Psoas muscle (tissue), 8 donors: ENCODE results near the gene PIGA. TPM values are rescaled to one million over a fixed set of nuclear protein-coding genes. Genes with fewer than 3 reads are reported as not detected.
"Not testable (repeated sequence)": the region's sequence is repeated elsewhere in the genome, so short reads cannot be mapped to it uniquely, and the experiment has no call there.

Source experiments
- ATAC-seq, 4 donors: fragments of 200-7000 bp; cut with Tn5 transposase; one replicate each; pipeline ENCODE4 v1.9.1; 2020; ENCODE audit warnings: moderate library complexity in 3 of 4, mild to moderate bottlenecking in 2 of 4
- DNase-seq, 2 donors: peaks; one replicate each; pipeline ENCODE4 v3.0.0-alpha.2; 2020
- H3K27ac ChIP-seq: fragments of 200-600 bp; one replicate; pipeline ENCODE4 v1.8.0; 2022
- H3K27me3 ChIP-seq, 3 donors: fragments of 200-600 bp in 1 of 3; one replicate each; pipeline versions ENCODE4 v1.6.1 to v1.8.0; 2013 to 2022; ENCODE audit warnings: low read length in 2 of 3, mild to moderate bottlenecking in 2 of 3, moderate library complexity in 1 of 3; ENCODE audit not compliant: insufficient read depth in 3 of 3
- H3K36me3 ChIP-seq, 2 donors: fragments of 200-600 bp in 1 of 2; one replicate each; pipeline versions ENCODE4 v1.6.1 to v1.8.0; 2013 to 2022; ENCODE audit warnings: low read depth in 1 of 2, mild to moderate bottlenecking in 1 of 2, moderate library complexity in 1 of 2; ENCODE audit not compliant: insufficient read depth in 1 of 2
- H3K4me1 ChIP-seq: fragments of 200-600 bp; one replicate; pipeline ENCODE4 v1.8.0; 2022
- H3K4me3 ChIP-seq: fragments of 200-600 bp; one replicate; pipeline ENCODE4 v1.8.0; 2022; ENCODE audit warnings: mild to moderate bottlenecking
- H3K9me3 ChIP-seq: fragments of 200-600 bp; one replicate; pipeline ENCODE4 v1.8.0; 2022
- WGBS, 3 donors: extraction: QIAGEN DNeasy Blood & Tissue Kit; methylation state at CpG; one replicate each; pipeline versions ENCODE4 v1.1.6 to v1.1.7; 2013; 5-methylcytosine and 5-hydroxymethylcytosine counted together
- intact Hi-C, 2 donors: fragments of 100-400 bp; cut with DNase I; formaldehyde crosslinking; loops; one replicate each; pipeline versions ENCODE4 v1.11.0 to v1.14.2; 2022
- polyA plus RNA-seq, 3 donors: library from polyadenylated mRNA; stranded (reverse); fragments of 200-250 nt; gene quantifications; one replicate each; pipeline ENCODE4 v1.2.3, GENCODE V29; 2013
- total RNA-seq, 4 donors: library from RNA; stranded (reverse); fragmentation: NEBNext Ultra II Directional in 2 of 4; extraction: Animal tissue kit (Norgen Biotek cat#: 25700) in 2 of 4; gene quantifications; one replicate each; pipeline versions ENCODE4 v1.2.1 to v1.2.4, GENCODE V29; 2021 to 2023
- TF ChIP-seq, protein P1 (sequence below): fragments of 200-600 bp; IDR thresholded peaks from one replicate; pipeline ENCODE4 v1.8.0; 2022; ENCODE audit warnings: antibody characterized with exemption
- donor health status: healthy with polysubstance abuse.
- donor health status: DM: no; HTN: no; CAD: no; lungs with moderate emphysema.
- donor health status: Bipolar disorder and iron deficiency.
- donor health status: healthy.
- donor health status: DM: yes; HTN: yes; CAD: no.
- donor health status: DM: no; HTN: no; CAD: no.
- donor health status: DM: no; HTN: no; CAD: no.
- donor health status: DM: yes; HTN: yes; CAD: no.

The PIGA gene
- total and polyA plus RNA-seq, 7 donors = 1.9 to 5.8 (median 2.8) TPM

DNA sequence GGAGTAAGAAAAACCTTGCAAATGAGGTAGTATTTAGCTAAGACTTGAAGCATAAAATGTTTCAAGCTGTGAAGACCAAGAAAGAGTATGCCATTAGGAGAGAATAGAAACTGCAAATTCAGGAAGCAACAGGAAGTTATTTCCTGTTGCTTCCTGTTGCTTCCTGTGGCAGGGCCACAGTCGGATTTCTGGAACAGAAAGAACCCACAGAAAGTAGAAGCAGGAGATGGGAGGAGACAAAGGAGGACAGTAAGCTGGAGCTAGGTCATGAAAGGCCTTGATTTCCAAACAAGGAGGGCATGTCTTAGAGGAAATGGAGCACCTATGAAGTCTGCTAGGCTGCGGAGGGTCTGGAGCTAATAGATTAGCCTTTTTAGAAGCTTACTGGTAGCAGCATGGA is 37.1 kb downstream of the PIGA start:
- 43 to 60% (median 46%) methylated on average over 2 of the region's 2 CpGs for WGBS, 3 donors
- Histone ChIP-seq H3K27me3 (peaks cover 0 to 4% (median 0%) of the 10 kb centered on the region in 3 donors), H3K9me3 (no peaks in the 10 kb centered on the region), H3K4me1 (peaks cover 15% of the 10 kb centered on the region), H3K4me3 (no peak overlapping the region), H3K36me3 (peaks cover 0 to 18% of the 10 kb centered on the region in 2 donors), H3K27ac (peak overlapping the region; percentile 87)
- intact Hi-C loops = no loop called here
- TF ChIP-seq, protein P1, sequence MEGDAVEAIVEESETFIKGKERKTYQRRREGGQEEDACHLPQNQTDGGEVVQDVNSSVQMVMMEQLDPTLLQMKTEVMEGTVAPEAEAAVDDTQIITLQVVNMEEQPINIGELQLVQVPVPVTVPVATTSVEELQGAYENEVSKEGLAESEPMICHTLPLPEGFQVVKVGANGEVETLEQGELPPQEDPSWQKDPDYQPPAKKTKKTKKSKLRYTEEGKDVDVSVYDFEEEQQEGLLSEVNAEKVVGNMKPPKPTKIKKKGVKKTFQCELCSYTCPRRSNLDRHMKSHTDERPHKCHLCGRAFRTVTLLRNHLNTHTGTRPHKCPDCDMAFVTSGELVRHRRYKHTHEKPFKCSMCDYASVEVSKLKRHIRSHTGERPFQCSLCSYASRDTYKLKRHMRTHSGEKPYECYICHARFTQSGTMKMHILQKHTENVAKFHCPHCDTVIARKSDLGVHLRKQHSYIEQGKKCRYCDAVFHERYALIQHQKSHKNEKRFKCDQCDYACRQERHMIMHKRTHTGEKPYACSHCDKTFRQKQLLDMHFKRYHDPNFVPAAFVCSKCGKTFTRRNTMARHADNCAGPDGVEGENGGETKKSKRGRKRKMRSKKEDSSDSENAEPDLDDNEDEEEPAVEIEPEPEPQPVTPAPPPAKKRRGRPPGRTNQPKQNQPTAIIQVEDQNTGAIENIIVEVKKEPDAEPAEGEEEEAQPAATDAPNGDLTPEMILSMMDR = no peak
- ATAC-seq = no peak
- DNase-seq = no peak

DNA sequence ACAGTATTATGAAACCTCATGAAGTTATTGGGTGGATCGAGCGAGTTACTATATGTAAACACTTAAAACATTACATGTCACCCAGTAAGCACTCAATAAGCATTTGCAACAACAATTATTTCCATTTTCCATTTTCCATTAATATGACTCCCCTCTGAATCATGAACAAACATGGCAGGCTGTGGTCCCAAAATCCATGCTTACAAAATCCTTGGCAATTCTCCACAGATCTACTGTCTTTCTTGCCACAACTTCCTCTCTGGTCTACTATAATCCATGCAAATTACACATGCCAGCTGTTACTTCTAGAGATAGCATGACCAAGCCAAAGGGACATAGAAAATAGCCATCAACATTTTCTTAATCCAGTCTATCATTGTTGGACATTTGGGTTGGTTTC is 41.9 kb downstream of the PIGA start:
- intact Hi-C loops = no loop called here
- H3K27me3 ChIP-seq = no peaks in the 10 kb centered on the region
- peaks cover 5% of the 10 kb centered on the region for H3K4me1 ChIP-seq
- WGBS, 3 donors = 82 to 100% (median 99%) methylated on average over 2 of the region's 2 CpGs
- ATAC-seq = no peak
- H3K27ac ChIP-seq = no peak overlapping the region
- H3K4me3 ChIP-seq = no peak overlapping the region
- no peaks in the 10 kb centered on the region for H3K9me3 ChIP-seq
- TF ChIP-seq, protein P1 = no peak
- DNase-seq = no peak
- peaks cover 0 to 60% of the 10 kb centered on the region in 2 donors for H3K36me3 ChIP-seq

DNA sequence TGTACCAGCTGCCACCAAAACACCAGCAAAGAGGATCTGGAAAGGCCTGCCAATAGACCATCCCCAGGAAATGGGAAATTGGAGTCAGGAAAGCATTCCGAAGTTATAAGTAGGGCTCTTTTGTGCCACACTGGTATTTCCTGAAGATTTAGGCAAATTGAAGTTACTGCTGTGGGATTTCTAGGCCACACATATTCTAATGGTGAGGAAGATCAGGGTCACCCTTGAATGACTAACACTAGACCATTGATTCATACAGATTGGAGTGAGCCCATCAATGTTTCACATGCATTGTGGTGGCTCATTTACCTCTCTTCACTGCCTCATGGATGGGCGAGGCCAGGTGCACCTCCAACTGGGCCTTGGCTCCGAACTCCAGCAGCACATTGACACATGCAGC is 42.5 kb downstream of the PIGA start:
- DNase-seq (no peak), ATAC-seq (no peak)
- Histone ChIP-seq H3K4me1 (peaks cover under 1% of the 10 kb centered on the region), H3K4me3 (no peak overlapping the region), H3K36me3 (peaks cover 0 to 62% of the 10 kb centered on the region in 2 donors), H3K27me3 (no peaks in the 10 kb centered on the region), H3K9me3 (no peaks in the 10 kb centered on the region), H3K27ac (no peak overlapping the region)
- intact Hi-C loops = no loop called here
- WGBS, 3 donors = 67 to 90% (median 83%) methylated on average over 2 to 3 of the region's 3 CpGs
- TF ChIP-seq, protein P1 = no peak

DNA sequence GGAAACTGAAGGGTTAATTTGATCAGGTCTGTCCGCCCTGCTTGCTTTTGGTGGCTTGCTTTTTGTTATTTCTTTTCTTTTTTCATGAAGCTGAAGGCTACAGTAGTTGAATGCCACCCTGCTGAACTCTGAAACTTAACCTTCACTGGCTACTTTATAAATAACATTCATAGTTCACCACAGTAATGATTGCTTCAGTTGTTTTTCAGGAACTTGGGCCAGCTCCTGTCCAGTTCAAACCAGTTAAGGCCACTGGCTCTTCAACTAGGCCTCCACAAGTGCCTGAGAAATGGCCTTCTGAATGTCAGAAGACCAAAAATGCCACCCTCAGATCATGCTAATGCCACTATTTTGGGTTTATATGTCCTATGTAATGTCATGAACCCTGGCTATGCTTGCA is 57.7 kb downstream of the PIGA start:
- intact Hi-C loops = no loop called here
- DNase-seq (no peak), ATAC-seq (peak; percentile 61 to 84 (median 81))
- peaks cover 0 to 11% (median 0%) of the 10 kb centered on the region in 3 donors for H3K27me3 ChIP-seq
- no peaks in the 10 kb centered on the region for H3K4me1 ChIP-seq
- H3K36me3 ChIP-seq = peaks cover 0 to 5% of the 10 kb centered on the region in 2 donors
- WGBS, 3 donors = 33 to 50% (median 39%) methylated on average over 1 of the region's 1 CpG
- peak overlapping the region; percentile 73 for H3K27ac ChIP-seq
- no peaks in the 10 kb centered on the region for H3K9me3 ChIP-seq
- H3K4me3 ChIP-seq = no peak overlapping the region
- TF ChIP-seq, protein P1 = no peak

DNA sequence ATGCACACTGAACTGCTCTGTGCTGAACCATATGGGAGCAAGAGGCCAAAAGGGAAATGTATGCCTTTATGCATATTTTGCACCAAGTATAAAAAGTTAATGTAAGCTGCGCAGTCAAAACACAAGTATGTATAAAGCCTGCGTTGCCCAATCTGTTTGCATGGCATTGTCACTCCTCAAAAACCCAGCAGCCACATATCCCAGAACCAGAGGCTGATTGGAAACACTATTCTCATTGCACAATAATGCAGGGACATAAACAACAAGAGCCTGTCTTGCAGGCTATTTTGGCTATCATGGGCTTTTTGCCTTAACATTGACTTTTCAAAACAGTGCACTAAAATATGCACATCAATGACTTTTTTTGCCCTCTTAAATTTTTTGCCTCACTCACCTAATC is 60.4 kb downstream of the PIGA start:
- ATAC-seq (no peak), DNase-seq (no peak)
- intact Hi-C loops = no loop called here
- Histone ChIP-seq H3K4me1 (no peaks in the 10 kb centered on the region), H3K9me3 (no peaks in the 10 kb centered on the region), H3K27ac (no peak overlapping the region), H3K27me3 (no peaks in the 10 kb centered on the region), H3K4me3 (no peak overlapping the region), H3K36me3 (no peaks in the 10 kb centered on the region)
- WGBS, 3 donors = 81 to 87% (median 85%) methylated on average over 2 of the region's 2 CpGs
- TF ChIP-seq, protein P1 = no peak

DNA sequence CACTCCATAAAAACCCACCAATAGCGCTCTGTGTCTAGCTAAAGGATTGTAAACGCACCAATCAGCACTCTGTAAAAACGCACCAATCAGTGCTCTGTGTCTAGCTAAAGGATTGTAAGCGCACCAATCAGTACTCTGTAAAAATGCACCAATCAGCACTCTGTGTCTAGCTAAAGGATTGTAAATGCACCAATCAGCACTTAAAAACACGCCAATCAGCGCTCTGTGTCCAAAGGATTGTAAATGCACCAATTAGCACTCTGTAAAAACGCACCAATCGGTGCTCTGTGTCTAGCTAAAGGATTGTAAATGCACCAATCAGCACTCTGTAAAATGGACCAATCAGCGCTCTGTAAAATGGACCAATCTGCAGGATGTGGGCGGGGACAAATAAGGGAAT is 62.0 kb downstream of the PIGA start:
- H3K27me3 ChIP-seq, DNase-seq, intact Hi-C loops, H3K4me1 ChIP-seq, ATAC-seq, H3K9me3 ChIP-seq, H3K36me3 ChIP-seq, H3K4me3 ChIP-seq, H3K27ac ChIP-seq: not testable (repeated sequence)
- 85 to 94% (median 93%) methylated on average over 10 of the region's 10 CpGs for WGBS, 3 donors
